GM12864 (cell line): ENCODE results near the gene STK32C.

Source experiments
- DNase-seq: peaks from one replicate; pipeline ENCODE4 v3.0.0-alpha.2; 2011; ENCODE audit warnings: low read depth
- H3K4me3 ChIP-seq: 2 replicates; pipeline ENCODE4 v1.5.1; 2011; ENCODE audit warnings: mild to moderate bottlenecking, low read depth, low read length, control low read depth
- TF ChIP-seq, protein P1 (sequence below): IDR thresholded peaks from 2 replicates; pipeline ENCODE4 v1.5.1; 2011; ENCODE audit warnings: low read depth, mild to moderate bottlenecking, moderate library complexity, low read length, control low read depth, inconsistent platforms; ENCODE audit errors: missing control alignments

Gene STK32C

DNA sequence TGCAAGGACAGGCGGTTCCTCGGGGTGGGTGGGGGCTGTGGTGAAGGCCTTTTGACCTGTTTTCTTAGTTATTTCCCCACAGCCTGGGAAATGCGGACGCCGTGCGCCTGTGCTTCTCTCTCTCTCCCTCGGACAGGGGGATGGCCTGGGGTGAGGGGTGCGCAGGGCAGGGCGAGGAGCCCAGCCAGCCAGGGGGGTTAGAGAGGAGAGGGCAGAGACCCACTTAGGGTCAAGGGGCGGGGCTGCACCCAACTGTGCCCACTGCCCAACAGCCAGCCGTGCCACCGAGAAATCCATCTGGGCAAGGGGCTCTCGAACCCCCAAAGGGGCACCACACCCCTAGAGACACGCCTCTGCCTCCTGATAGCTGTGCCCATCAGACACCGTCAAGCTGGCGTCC, 67.2 kb downstream of the STK32C start:
- TF ChIP-seq, protein P1, sequence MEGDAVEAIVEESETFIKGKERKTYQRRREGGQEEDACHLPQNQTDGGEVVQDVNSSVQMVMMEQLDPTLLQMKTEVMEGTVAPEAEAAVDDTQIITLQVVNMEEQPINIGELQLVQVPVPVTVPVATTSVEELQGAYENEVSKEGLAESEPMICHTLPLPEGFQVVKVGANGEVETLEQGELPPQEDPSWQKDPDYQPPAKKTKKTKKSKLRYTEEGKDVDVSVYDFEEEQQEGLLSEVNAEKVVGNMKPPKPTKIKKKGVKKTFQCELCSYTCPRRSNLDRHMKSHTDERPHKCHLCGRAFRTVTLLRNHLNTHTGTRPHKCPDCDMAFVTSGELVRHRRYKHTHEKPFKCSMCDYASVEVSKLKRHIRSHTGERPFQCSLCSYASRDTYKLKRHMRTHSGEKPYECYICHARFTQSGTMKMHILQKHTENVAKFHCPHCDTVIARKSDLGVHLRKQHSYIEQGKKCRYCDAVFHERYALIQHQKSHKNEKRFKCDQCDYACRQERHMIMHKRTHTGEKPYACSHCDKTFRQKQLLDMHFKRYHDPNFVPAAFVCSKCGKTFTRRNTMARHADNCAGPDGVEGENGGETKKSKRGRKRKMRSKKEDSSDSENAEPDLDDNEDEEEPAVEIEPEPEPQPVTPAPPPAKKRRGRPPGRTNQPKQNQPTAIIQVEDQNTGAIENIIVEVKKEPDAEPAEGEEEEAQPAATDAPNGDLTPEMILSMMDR = no peak
- no peak for DNase-seq

DNA sequence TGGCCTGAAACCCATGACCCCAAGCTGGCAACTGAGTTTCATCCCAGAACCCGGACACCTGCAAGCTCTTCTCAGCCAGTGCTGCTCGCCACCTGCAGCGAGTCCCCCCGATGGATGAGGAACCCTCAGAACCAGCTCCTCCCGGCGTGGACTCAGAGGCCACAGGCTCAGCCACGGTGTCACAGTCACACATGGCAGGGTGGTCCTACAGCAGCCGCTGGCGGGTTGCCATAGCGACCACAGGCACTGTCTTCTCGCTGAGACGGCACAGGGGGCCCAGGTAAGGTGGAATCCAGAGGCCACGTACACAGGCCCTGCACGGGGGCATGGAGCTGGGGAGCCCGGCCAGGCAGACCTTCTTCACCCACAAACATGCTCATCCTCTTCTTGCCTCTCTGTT, 67.6 kb downstream of the STK32C start:
- TF ChIP-seq, protein P1 = no peak
- H3K4me3 ChIP-seq = no peak overlapping the region
- no peak for DNase-seq

More for the DNA sequence above, 67.2 kb downstream of the STK32C start:
- no peak overlapping the region for H3K4me3 ChIP-seq

DNA sequence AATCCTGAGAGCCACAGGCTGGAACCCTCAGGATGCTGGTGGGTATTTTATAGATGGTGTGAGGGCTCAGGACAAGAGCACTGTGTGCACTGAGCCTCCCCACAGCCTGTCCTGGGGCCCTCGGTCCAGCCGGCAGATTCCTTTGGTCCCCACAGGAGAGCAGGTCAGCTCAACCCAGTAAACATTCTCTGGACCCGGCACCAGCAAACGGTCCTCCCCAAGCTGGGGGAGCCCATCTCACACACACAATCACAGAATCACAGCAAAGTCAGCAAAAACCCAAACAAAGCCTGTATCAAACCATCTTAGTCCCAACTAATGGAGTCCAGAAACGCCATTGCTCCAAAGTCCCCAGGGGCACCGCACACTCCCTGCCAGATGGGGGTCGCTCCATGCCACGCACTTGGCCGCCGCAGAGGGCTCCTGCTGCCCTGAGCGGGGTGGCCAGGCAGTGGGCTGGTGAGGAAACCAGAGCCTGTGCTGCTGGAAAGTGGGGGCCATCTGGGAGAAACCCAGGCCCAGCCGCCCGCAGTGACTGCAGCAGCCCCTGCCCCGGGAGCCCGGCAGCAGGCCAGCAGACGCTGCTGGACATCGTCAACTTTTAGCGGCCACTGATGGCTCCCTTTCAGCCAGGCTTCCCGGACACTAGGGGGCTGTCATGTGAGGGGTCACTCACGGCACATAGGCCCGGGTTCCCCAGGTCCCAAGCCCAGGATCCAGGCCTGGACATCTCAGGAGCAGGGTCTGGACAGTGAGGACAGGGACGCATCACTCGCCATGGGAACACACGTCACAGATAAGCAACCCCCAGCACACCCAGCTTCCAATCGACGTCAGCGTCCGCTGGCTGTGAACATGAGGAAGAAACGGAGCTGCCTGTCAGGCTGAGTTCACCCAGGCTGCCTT, 68.4 kb downstream of the STK32C start:
- no peak overlapping the region for H3K4me3 ChIP-seq
- TF ChIP-seq, protein P1 = no peak
- no peak for DNase-seq

DNA sequence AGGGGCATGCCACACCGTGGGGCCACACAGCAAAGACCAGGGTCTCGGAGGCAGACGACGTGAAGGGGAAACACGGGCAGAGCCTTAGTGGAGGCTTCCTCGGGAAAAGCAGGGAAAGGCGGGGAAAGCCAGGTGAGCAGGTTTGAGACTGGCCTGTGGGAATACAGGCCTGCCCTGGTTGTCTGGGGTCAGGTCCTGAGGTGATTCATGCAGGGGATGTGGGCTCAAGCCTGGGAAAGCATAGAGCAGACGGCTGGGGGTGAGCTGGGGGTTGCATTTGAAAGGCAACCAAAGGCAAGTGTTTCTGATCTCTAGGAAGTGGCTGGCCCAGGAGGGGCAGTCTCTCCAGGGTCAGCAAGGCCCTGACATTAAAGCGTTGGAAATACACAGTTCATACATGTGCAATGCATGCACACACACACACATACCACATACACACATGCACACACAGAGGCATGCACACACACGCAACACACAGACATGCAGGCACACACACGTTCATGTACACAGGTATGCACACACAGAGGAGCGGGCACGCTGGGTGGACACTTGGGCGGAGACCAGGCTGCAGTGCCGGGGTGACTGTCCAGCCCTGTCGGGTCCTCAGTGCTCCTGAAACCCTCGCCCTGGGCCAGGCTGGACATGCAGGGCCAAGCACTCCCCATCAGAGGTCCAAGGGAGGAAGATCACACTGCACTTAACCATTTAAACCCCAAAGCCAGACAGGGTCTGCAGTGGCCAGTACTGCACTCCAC, 69.2 kb downstream of the STK32C start:
- TF ChIP-seq, protein P1 = no peak
- no peak for DNase-seq

DNA sequence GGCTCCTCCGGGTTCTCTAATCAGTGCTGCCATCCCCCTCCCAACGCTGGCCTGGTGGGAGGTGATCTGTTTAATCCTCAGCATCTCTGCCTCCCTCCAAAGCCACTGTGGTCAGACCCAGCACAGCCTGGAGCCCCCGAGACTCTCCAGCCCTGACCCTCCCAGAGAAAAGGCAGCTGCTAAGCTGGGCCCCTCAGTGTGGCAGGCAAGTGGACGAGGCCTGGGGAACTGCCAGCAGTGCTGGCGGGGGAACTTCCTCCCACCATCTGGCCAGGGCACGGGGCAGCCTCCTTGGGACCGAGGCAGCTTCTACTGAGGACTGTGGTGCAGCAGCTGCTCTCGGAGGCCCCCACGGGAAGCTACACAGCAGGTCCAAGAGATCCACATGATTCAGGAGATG, 69.9 kb downstream of the STK32C start:
- DNase-seq = no peak
- TF ChIP-seq, protein P1 = no peak
- H3K4me3 ChIP-seq = no peak overlapping the region

More for the DNA sequence above, 69.2 kb downstream of the STK32C start:
- no peak overlapping the region for H3K4me3 ChIP-seq

DNA sequence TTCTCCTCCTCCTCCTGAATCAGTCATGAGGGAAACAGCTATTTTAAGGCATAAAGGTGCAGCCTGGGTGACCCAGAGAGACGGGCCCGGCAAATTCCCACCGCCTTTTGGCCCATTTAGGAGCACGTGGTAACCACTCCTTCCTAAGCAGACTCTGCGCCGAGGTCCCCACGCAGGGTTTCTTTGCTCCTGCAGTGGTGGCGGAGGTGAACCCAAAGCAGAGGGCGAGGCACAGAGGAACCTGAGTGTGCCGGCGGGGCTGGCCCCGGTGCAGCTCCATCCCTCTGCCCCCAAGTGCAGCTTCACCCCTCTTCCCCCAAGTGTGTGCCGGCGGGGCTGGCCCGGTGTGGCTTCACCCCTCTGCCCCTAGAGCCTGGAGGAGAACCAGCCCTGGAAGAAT, 70.4 kb downstream of the STK32C start:
- H3K4me3 ChIP-seq = no peak overlapping the region
- TF ChIP-seq, protein P1 = no peak
- no peak for DNase-seq
